ENCODE measurements around the gene SUMF1. TPM values are rescaled to one million over a fixed set of nuclear protein-coding genes. Genes with fewer than 3 reads are reported as not detected.

The SUMF1 gene
- total RNA-seq, 3 donors from 2014 or later = 29.3 to 38.3 (median 32.1) TPM

- ATAC-seq = peak; percentile 73
- no peak for TF ChIP-seq CTCF (IDR thresholded peaks at IDR 0.05)
- H3K4me1 ChIP-seq (ENCODE audit: low read depth) = no peaks in the 10 kb centered on the region
- intact Hi-C loops (cut with DNase I, micrococcal nuclease) = no loop called here
- H3K9me3 ChIP-seq = no peaks in the 10 kb centered on the region
- DNase-seq = no peak
- no peak overlapping the region for H3K4me3 ChIP-seq
- no peaks in the 10 kb centered on the region for H3K36me3 ChIP-seq (ENCODE audit: low read depth)
Measured at GRCh38 chr3:4474683-4475490, 7.8 kb upstream of the SUMF1 start.

- ATAC-seq (no peak), DNase-seq (no peak)
- H3K36me3 ChIP-seq (ENCODE audit: low read depth) = no peaks in the 10 kb centered on the region
- no peaks in the 10 kb centered on the region for H3K4me1 ChIP-seq (ENCODE audit: low read depth)
- intact Hi-C loops (cut with DNase I, micrococcal nuclease) = no loop called here
- no peak overlapping the region for H3K4me3 ChIP-seq
- TF ChIP-seq CTCF (IDR thresholded peaks at IDR 0.05) = no peak
- no peaks in the 10 kb centered on the region for H3K9me3 ChIP-seq
Measured at GRCh38 chr3:4472766-4473165, 5.7 kb upstream of the SUMF1 start.

- Histone ChIP-seq H3K9me3 (no peaks in the 10 kb centered on the region), H3K36me3 (ENCODE audit: low read depth) (no peaks in the 10 kb centered on the region), H3K4me3 (no peak overlapping the region), H3K4me1 (ENCODE audit: low read depth) (no peaks in the 10 kb centered on the region)
- DNase-seq (no peak), ATAC-seq (no peak)
- TF ChIP-seq CTCF (IDR thresholded peaks at IDR 0.05) = no peak
- intact Hi-C loops (cut with DNase I, micrococcal nuclease) = no loop called here
Measured at GRCh38 chr3:4472312-4472711, 5.2 kb upstream of the SUMF1 start.

- DNase-seq = no peak
- Histone ChIP-seq H3K36me3 (ENCODE audit: low read depth) (no peaks in the 10 kb centered on the region), H3K9me3 (no peaks in the 10 kb centered on the region), H3K4me3 (no peak overlapping the region), H3K4me1 (ENCODE audit: low read depth) (no peaks in the 10 kb centered on the region)
- no peak for TF ChIP-seq CTCF (IDR thresholded peaks at IDR 0.05)
- intact Hi-C loops (cut with DNase I, micrococcal nuclease) = no loop called here
- no peak for ATAC-seq
Measured at GRCh38 chr3:4471907-4472306, 4.8 kb upstream of the SUMF1 start.

GRCh38 chr3:4467522-4467867, 426 bp upstream of the SUMF1 start:
- TF ChIP-seq CTCF (IDR thresholded peaks at IDR 0.05) = no peak
- ATAC-seq = no peak
- Histone ChIP-seq H3K4me3 (peak overlapping the region; percentile 95), H3K4me1 (ENCODE audit: low read depth) (no peaks in the 10 kb centered on the region), H3K36me3 (ENCODE audit: low read depth) (no peaks in the 10 kb centered on the region), H3K9me3 (no peaks in the 10 kb centered on the region)
- no peak for DNase-seq
- intact Hi-C loops (cut with DNase I, micrococcal nuclease) = no loop called here
